DOHH2 (cell line): Measurements from ENCODE around the gene PPP1R8.
"Not testable (repeated sequence)": the region's sequence is repeated elsewhere in the genome, so short reads cannot be mapped to it uniquely, and the experiment has no call there.

Experiments
- H3F3A ChIP-seq: fragments of 200-600 bp; sonication (generic), shearing (Covaris generic); 2 replicates; pipeline ENCODE4 v1.6.0; 2016; ENCODE audit warnings: antibody characterized with exemption, mild to moderate bottlenecking; ENCODE audit not compliant: control insufficient read depth, insufficient read depth
- H3K27ac ChIP-seq: fragments of 200-600 bp; sonication (generic); 2 replicates; pipeline ENCODE4 v1.5.1; 2014; ENCODE audit warnings: low read depth, mild to moderate bottlenecking, low read length, moderate library complexity
- H3K27me3 ChIP-seq: fragments of 200-600 bp; sonication (generic); 2 replicates; pipeline ENCODE4 v1.6.1; 2014; ENCODE audit warnings: mild to moderate bottlenecking, low read length, mixed read lengths; ENCODE audit not compliant: control insufficient read depth
- H3K36me3 ChIP-seq: fragments of 200-600 bp; sonication (generic); 2 replicates; pipeline ENCODE4 v1.6.1; 2014; ENCODE audit warnings: mild to moderate bottlenecking, low read length, moderate library complexity, mixed read lengths; ENCODE audit not compliant: control insufficient read depth
- H3K4me1 ChIP-seq: fragments of 200-600 bp; sonication (generic); 2 replicates; pipeline ENCODE4 v1.6.1; 2014; ENCODE audit warnings: mild to moderate bottlenecking, low read length, mixed read lengths; ENCODE audit not compliant: control insufficient read depth
- H3K4me2 ChIP-seq: fragments of 200-600 bp; sonication (generic); 2 replicates; pipeline ENCODE4 v1.6.0; 2014; ENCODE audit warnings: mild to moderate bottlenecking, low read length, moderate library complexity
- H3K4me3 ChIP-seq: fragments of 200-600 bp; sonication (generic); 2 replicates; pipeline ENCODE4 v1.5.1; 2014; ENCODE audit warnings: mild to moderate bottlenecking, low read length, mixed read lengths
- H3K79me2 ChIP-seq: fragments of 200-600 bp; sonication (generic); 2 replicates; pipeline ENCODE4 v1.6.1; 2014; ENCODE audit warnings: mild to moderate bottlenecking, low read length, mixed read lengths; ENCODE audit not compliant: control insufficient read depth
- H3K9me2 ChIP-seq: fragments of 200-600 bp; sonication (generic); replicated peaks from 2 replicates; pipeline ENCODE4 v1.6.1; 2014; ENCODE audit warnings: mild to moderate bottlenecking, low read length, mixed read lengths; ENCODE audit not compliant: control insufficient read depth
- H3K9me3 ChIP-seq: fragments of 200-600 bp; sonication (generic); 2 replicates; pipeline ENCODE4 v1.6.1; 2014; ENCODE audit warnings: antibody characterized with exemption, low read length, mixed read lengths; ENCODE audit not compliant: control insufficient read depth, insufficient read depth
- H4K20me1 ChIP-seq: fragments of 200-600 bp; sonication (generic); 2 replicates; pipeline ENCODE4 v1.6.0; 2014; ENCODE audit warnings: low read depth, mild to moderate bottlenecking, antibody characterized with exemption, low read length, moderate library complexity; ENCODE audit not compliant: control insufficient read depth, insufficient read depth
- EZH2phosphoT487 ChIP-seq: fragments of 200-600 bp; sonication (generic); IDR thresholded peaks from 2 replicates; pipeline ENCODE4 v1.6.1; 2017; ENCODE audit warnings: borderline replicate concordance, mild to moderate bottlenecking, antibody characterized with exemption, low read length, moderate library complexity, mixed read lengths
- TF ChIP-seq, protein P1 (sequence below): fragments of 200-600 bp; sonication (generic); IDR thresholded peaks from one replicate; pipeline ENCODE4 v1.5.1; 2014; ENCODE audit warnings: antibody characterized with exemption, mild to moderate bottlenecking, low read depth, low read length; ENCODE audit not compliant: poor library complexity, severe bottlenecking

PPP1R8 gene

GRCh38 chr1:27816921-27817630 lies 13.5 kb upstream of the PPP1R8 start:
- Histone ChIP-seq H3K4me2 (no peak overlapping the region), H3K9me2 (no peaks in the 10 kb centered on the region), H3K9me3 (no peaks in the 10 kb centered on the region), H3F3A (0 out of 2 replicates have a peak, but pooled peaks cover 3% of the 10 kb centered on the region), H3K27ac (no peak overlapping the region), H3K27me3 (no peaks in the 10 kb centered on the region), H4K20me1 (no peaks in the 10 kb centered on the region), H3K4me3 (no peak overlapping the region), H3K36me3 (peaks cover 47% of the 10 kb centered on the region), H3K79me2 (no peaks in the 10 kb centered on the region), H3K4me1 (peaks cover 4% of the 10 kb centered on the region)
- TF ChIP-seq EZH2phosphoT487: no peak

- Histone ChIP-seq H3K9me3 (no peaks in the 10 kb centered on the region), H3K36me3 (peaks cover 35% of the 10 kb centered on the region), H3K4me2 (no peak overlapping the region), H3K4me1 (no peaks in the 10 kb centered on the region), H3F3A (peaks cover 15% of the 10 kb centered on the region), H4K20me1 (no peaks in the 10 kb centered on the region), H3K27ac (no peak overlapping the region), H3K79me2 (no peaks in the 10 kb centered on the region), H3K27me3 (no peaks in the 10 kb centered on the region), H3K9me2 (no peaks in the 10 kb centered on the region), H3K4me3 (no peak overlapping the region)
- TF ChIP-seq, protein P1, sequence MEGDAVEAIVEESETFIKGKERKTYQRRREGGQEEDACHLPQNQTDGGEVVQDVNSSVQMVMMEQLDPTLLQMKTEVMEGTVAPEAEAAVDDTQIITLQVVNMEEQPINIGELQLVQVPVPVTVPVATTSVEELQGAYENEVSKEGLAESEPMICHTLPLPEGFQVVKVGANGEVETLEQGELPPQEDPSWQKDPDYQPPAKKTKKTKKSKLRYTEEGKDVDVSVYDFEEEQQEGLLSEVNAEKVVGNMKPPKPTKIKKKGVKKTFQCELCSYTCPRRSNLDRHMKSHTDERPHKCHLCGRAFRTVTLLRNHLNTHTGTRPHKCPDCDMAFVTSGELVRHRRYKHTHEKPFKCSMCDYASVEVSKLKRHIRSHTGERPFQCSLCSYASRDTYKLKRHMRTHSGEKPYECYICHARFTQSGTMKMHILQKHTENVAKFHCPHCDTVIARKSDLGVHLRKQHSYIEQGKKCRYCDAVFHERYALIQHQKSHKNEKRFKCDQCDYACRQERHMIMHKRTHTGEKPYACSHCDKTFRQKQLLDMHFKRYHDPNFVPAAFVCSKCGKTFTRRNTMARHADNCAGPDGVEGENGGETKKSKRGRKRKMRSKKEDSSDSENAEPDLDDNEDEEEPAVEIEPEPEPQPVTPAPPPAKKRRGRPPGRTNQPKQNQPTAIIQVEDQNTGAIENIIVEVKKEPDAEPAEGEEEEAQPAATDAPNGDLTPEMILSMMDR: no peak
- TF ChIP-seq EZH2phosphoT487: no peak
Observed at GRCh38 chr1:27821761-27822315, 8.7 kb upstream of the PPP1R8 start.

GRCh38 chr1:27823784-27824183 lies 6.8 kb upstream of the PPP1R8 start:
- peaks cover 27% of the 10 kb centered on the region for H3F3A ChIP-seq
- no peak overlapping the region for H3K4me3 ChIP-seq
- no peaks in the 10 kb centered on the region for H3K9me3 ChIP-seq
- no peaks in the 10 kb centered on the region for H3K27me3 ChIP-seq
- peaks cover 20% of the 10 kb centered on the region for H3K36me3 ChIP-seq
- H3K4me2 ChIP-seq: no peak overlapping the region
- H3K9me2 ChIP-seq: no peaks in the 10 kb centered on the region
- H4K20me1 ChIP-seq: no peaks in the 10 kb centered on the region
- TF ChIP-seq, protein P1: no peak
- no peak for TF ChIP-seq EZH2phosphoT487
- no peaks in the 10 kb centered on the region for H3K4me1 ChIP-seq
- no peak overlapping the region for H3K27ac ChIP-seq
- H3K79me2 ChIP-seq: no peaks in the 10 kb centered on the region

DNA sequence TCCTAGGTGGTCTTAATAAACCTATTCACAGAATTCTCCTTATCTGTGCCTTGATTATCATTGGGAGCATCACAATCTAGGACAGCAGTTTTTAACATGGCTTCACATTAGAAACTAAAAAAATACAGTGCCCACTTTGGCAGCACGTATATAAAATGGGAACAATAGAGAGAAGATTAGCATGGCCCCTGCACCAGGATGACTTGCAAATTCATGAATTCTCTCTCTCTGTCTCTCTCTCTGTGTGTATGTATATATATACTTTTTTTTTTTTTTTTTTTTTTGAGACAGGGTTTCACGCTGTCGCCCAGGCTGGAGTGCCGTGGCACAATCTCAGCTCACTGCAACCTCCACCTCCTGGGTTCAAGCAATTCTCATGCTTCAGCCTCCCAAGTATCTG lies 6.2 kb upstream of the PPP1R8 start:
- TF ChIP-seq, protein P1: no peak
- no peak for TF ChIP-seq EZH2phosphoT487
- Histone ChIP-seq H3K36me3 (peaks cover 16% of the 10 kb centered on the region), H3K9me3 (no peaks in the 10 kb centered on the region), H3F3A (peaks cover 28% of the 10 kb centered on the region), H3K4me3 (no peak overlapping the region), H4K20me1 (no peaks in the 10 kb centered on the region), H3K9me2 (no peaks in the 10 kb centered on the region), H3K27ac (no peak overlapping the region), H3K79me2 (no peaks in the 10 kb centered on the region), H3K4me2 (no peak overlapping the region), H3K4me1 (no peaks in the 10 kb centered on the region), H3K27me3 (no peaks in the 10 kb centered on the region)

- not testable (repeated sequence) for H3K9me2 ChIP-seq, H4K20me1 ChIP-seq, H3K27me3 ChIP-seq, H3K9me3 ChIP-seq
- H3K27ac ChIP-seq: peak overlapping the region; percentile 67
- H3F3A ChIP-seq: peaks cover 15% of the 10 kb centered on the region; the same call in 1 of the 2 replicates
- H3K79me2 ChIP-seq: peaks cover 42% of the 10 kb centered on the region
- H3K4me2 ChIP-seq: peak overlapping the region; percentile 80
- peaks cover 29% of the 10 kb centered on the region for H3K36me3 ChIP-seq
- peak overlapping the region; percentile 80 for H3K4me3 ChIP-seq
- peaks cover 24% of the 10 kb centered on the region for H3K4me1 ChIP-seq
Observed at GRCh38 chr1:27829339-27829960, 1.1 kb upstream of the PPP1R8 start.
